Transverse colon (tissue), 4 donors: ENCODE measurements around the gene XRCC5.

Experiments used
- EP300 ChIP-seq: sonication (generic); formaldehyde crosslinking; IDR thresholded peaks from one replicate; pipeline ENCODE4 v1.6.1; 2017; ENCODE audit warnings: antibody characterized with exemption, low read depth
- POLR2A ChIP-seq: fragments of 450-650 bp; IDR thresholded peaks from one replicate; pipeline ENCODE4 v1.6.1; 2016; ENCODE audit warnings: antibody characterized with exemption, mild to moderate bottlenecking, moderate library complexity
- POLR2AphosphoS5 ChIP-seq, 3 donors: sonication (generic); formaldehyde crosslinking; IDR thresholded peaks; one replicate each; pipeline ENCODE4 v1.6.1; 2016; ENCODE audit warnings: antibody characterized with exemption in 3 of 3
- TF ChIP-seq, protein P1 (sequence below), 5 experiments: fragments of 200-600 bp in 3 of 5; fragments of 450-650 bp in 2 of 5; sonication (generic) in 3 of 5; IDR thresholded peaks; 1 replicate in 2 of 5; 2 replicates in 3 of 5; pipeline ENCODE4 v1.5.1; 2016 to 2017; ENCODE audit warnings: antibody characterized with exemption in 5 of 5, inconsistent platforms in 3 of 5, mild to moderate bottlenecking in 2 of 5, moderate library complexity in 1 of 5

DNA sequence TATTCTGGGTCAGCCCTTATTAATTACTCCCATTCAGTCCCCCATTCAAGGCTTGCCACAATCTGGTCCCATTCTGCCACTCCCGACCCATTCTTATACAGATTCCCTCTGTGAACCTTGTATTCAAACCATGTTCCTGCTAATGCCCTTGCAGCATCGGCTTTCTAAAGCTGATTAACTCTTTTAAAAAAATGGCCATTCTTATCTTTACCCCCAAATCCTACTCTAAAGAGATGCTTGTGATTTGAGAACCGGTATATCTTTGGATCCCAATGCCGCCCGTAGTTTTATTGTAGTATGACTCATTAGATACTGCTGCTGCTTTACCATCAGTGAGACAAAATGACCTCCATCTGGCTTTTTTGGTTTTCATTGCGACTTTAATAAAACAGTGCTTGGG lies 72.2 kb downstream of the XRCC5 start:
- TF ChIP-seq, protein P1, sequence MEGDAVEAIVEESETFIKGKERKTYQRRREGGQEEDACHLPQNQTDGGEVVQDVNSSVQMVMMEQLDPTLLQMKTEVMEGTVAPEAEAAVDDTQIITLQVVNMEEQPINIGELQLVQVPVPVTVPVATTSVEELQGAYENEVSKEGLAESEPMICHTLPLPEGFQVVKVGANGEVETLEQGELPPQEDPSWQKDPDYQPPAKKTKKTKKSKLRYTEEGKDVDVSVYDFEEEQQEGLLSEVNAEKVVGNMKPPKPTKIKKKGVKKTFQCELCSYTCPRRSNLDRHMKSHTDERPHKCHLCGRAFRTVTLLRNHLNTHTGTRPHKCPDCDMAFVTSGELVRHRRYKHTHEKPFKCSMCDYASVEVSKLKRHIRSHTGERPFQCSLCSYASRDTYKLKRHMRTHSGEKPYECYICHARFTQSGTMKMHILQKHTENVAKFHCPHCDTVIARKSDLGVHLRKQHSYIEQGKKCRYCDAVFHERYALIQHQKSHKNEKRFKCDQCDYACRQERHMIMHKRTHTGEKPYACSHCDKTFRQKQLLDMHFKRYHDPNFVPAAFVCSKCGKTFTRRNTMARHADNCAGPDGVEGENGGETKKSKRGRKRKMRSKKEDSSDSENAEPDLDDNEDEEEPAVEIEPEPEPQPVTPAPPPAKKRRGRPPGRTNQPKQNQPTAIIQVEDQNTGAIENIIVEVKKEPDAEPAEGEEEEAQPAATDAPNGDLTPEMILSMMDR (IDR thresholded peaks at IDR 0.05): no peak
- TF ChIP-seq POLR2A: no peak
- no peak for TF ChIP-seq EP300
- TF ChIP-seq POLR2AphosphoS5 (IDR thresholded peaks at IDR 0.05): no peak
